CD4-positive, alpha-beta T cell (primary cell): ENCODE data around the gene ZSCAN23. TPM values are rescaled to one million over a fixed set of nuclear protein-coding genes. Genes with fewer than 3 reads are reported as not detected.

Experiments
- ATAC-seq: fragments of 200-7000 bp; cut with Tn5 transposase; one replicate; pipeline ENCODE4 v1.10.0; 2022; ENCODE audit warnings: mild to moderate bottlenecking; ENCODE audit not compliant: poor library complexity
- CTCF ChIA-PET: fragments of 350-600 bp; sonication (Branson Sonifier 250); formaldehyde crosslinking; loops from one replicate; lab custom pipeline; 2021; ENCODE audit warnings: antibody characterized with exemption, inconsistent platforms; lab: Charles Lee
- POLR2A ChIA-PET: fragments of 350-600 bp; sonication (Branson Sonifier 250); formaldehyde crosslinking; loops from one replicate; lab custom pipeline; 2021; ENCODE audit warnings: antibody characterized with exemption, inconsistent platforms; lab: Charles Lee
- DNase-seq, 14 experiments: peaks; one replicate each; pipeline ENCODE4 v3.0.0-alpha.2; 2013 to 2020; ENCODE audit warnings: mixed read lengths in 2 of 14
- H3K27ac ChIP-seq, 2 donors: one replicate each; pipeline versions ENCODE4 v1.5.1 to v1.7.0; 2013; ENCODE audit warnings: low read length in 2 of 2, low read depth in 1 of 2, mild to moderate bottlenecking in 1 of 2
- H3K27me3 ChIP-seq, 2 experiments: 1 replicate in 1 of 2; 2 replicates in 1 of 2; pipeline versions ENCODE4 v1.6.1 to v1.7.0; 2013; ENCODE audit warnings: low read length in 2 of 2, control low read depth in 1 of 2, mild to moderate bottlenecking in 1 of 2, moderate library complexity in 1 of 2; ENCODE audit not compliant: insufficient read depth in 2 of 2, control insufficient read depth in 1 of 2
- H3K36me3 ChIP-seq: one replicate; pipeline ENCODE4 v1.6.1; 2013; ENCODE audit warnings: low read length, control low read depth; ENCODE audit not compliant: insufficient read depth
- H3K4me1 ChIP-seq: one replicate; pipeline ENCODE4 v1.6.1; 2013; ENCODE audit warnings: low read length, control low read depth; ENCODE audit not compliant: insufficient read depth
- H3K4me3 ChIP-seq: one replicate; pipeline ENCODE4 v1.5.1; 2013; ENCODE audit warnings: mild to moderate bottlenecking, low read length, moderate library complexity
- H3K9me3 ChIP-seq, 2 experiments: 1 replicate in 1 of 2; 2 replicates in 1 of 2; pipeline versions ENCODE4 v1.6.1 to v1.7.0; 2013; ENCODE audit warnings: low read length in 2 of 2, mild to moderate bottlenecking in 2 of 2, control low read depth in 1 of 2, moderate library complexity in 1 of 2; ENCODE audit not compliant: control insufficient read depth in 1 of 2, insufficient read depth in 1 of 2
- H3K27ac Mint-ChIP-seq: one replicate; pipeline ENCODE4 v1.8.0; 2020; ENCODE audit warnings: mixed read lengths
- H3K27me3 Mint-ChIP-seq: one replicate; pipeline ENCODE4 v1.8.0; 2021; ENCODE audit warnings: mixed read lengths
- H3K36me3 Mint-ChIP-seq: one replicate; pipeline ENCODE4 v1.8.0; 2021; ENCODE audit warnings: low read depth, mixed read lengths
- H3K4me1 Mint-ChIP-seq: one replicate; pipeline ENCODE4 v1.8.0; 2021; ENCODE audit warnings: low read depth, mixed read lengths
- H3K4me3 Mint-ChIP-seq: one replicate; pipeline ENCODE4 v1.8.0; 2020; ENCODE audit warnings: mild to moderate bottlenecking, mixed read lengths
- H3K9me3 Mint-ChIP-seq: one replicate; pipeline ENCODE4 v1.8.0; 2020; ENCODE audit warnings: mixed read lengths
- CTCF ChIP-seq: fragments of 200-600 bp; IDR thresholded peaks from one replicate; pipeline ENCODE4 v1.8.0; 2022; ENCODE audit warnings: antibody characterized with exemption, mild to moderate bottlenecking
- intact Hi-C, 2 experiments: fragments of 100-400 bp; cut with DNase I in 1 of 2; cut with micrococcal nuclease in 1 of 2; formaldehyde crosslinking; loops; one replicate each; pipeline versions ENCODE4 v1.15.1 to v1.9.0; 2023 to 2025; cut with DNase I, micrococcal nuclease
- total RNA-seq, 174 experiments: library from RNA in 2 of 174; stranded (reverse) in 2 of 174; gene quantifications; one replicate each; pipeline ENCODE4 v1.2.3 and lab custom pipeline; 2021 to 2026

ZSCAN23 gene
- total RNA-seq, 2 experiments from 2014 or later = 0.19 to 0.78 TPM

GRCh38 chr6:28442586-28442985 lies 705 bp downstream of the ZSCAN23 start:
- DNase-seq (no peak), ATAC-seq (no peak)
- Histone ChIP-seq H3K9me3 (peaks cover 0 to 14% of the 10 kb centered on the region in 2 experiments), H3K27me3 (peaks cover 19 to 28% of the 10 kb centered on the region in 2 experiments), H3K4me3 (peak overlapping the region; percentile 53), H3K4me1 (peaks cover 19% of the 10 kb centered on the region), H3K36me3 (no peaks in the 10 kb centered on the region), H3K27ac (no peak overlapping the region)
- Mint-ChIP-seq H3K4me3 (peak overlapping the region; percentile 96), H3K27me3 (peaks cover 37% of the 10 kb centered on the region), H3K4me1 (peaks cover 29% of the 10 kb centered on the region), H3K27ac (peak overlapping the region; percentile 77), H3K9me3 (peaks cover 5% of the 10 kb centered on the region), H3K36me3 (peaks cover 8% of the 10 kb centered on the region)
- TF ChIP-seq CTCF = no peak
- POLR2A ChIA-PET = interaction anchor here (1.0 kb wide), 1 partner anchor 43 kb away, joined by 4 read pairs; the partner anchor contains the start of gene ZSCAN12
- CTCF ChIA-PET = interaction anchor here (0.7 to 1.2 kb wide), 4 partner anchors 9 to 47 kb away, joined by 3 to 5 read pairs (median 3); no protein-coding TSS in a partner anchor
- intact Hi-C loops = loop anchor here (2.0 to 10.0 kb wide), 5 partner anchors 44 to 968 kb away; partner anchors contain the start of genes ZKSCAN4 (in 1 of the 2), ZNF184 (in 1 of the 2), ZSCAN12 (in 1 of the 2) and ZSCAN31 (in 1 of the 2)

- H3K4me1 ChIP-seq = no peaks in the 10 kb centered on the region
- H3K27me3 ChIP-seq = no peaks in the 10 kb centered on the region
- Mint-ChIP-seq H3K27ac (no peak overlapping the region), H3K36me3 (peaks cover 16% of the 10 kb centered on the region), H3K4me1 (no peaks in the 10 kb centered on the region), H3K9me3 (no peaks in the 10 kb centered on the region), H3K27me3 (no peaks in the 10 kb centered on the region), H3K4me3 (no peak overlapping the region)
- ChIA-PET POLR2A (interaction anchor here (0.8 kb wide), 1 partner anchor 11 kb away, joined by 3 read pairs; no protein-coding TSS in a partner anchor), CTCF (no interaction called here)
- intact Hi-C loops = no loop called here
- TF ChIP-seq CTCF = no peak
- no peaks in the 10 kb centered on the region for H3K9me3 ChIP-seq
- no peak overlapping the region for H3K27ac ChIP-seq
- no peak overlapping the region for H3K4me3 ChIP-seq
- ATAC-seq = no peak
- H3K36me3 ChIP-seq = no peaks in the 10 kb centered on the region
- DNase-seq = no peak
Observed at GRCh38 chr6:28436404-28436803, 6.9 kb downstream of the ZSCAN23 start.

GRCh38 chr6:28433119-28433518 lies 10.2 kb downstream of the ZSCAN23 start:
- POLR2A ChIA-PET = no interaction called here
- Mint-ChIP-seq H3K9me3 (no peaks in the 10 kb centered on the region), H3K4me1 (no peaks in the 10 kb centered on the region)

More at GRCh38 chr6:28433119-28433518, 10.2 kb downstream of the ZSCAN23 start:
- H3K36me3 Mint-ChIP-seq = peaks cover 16% of the 10 kb centered on the region
- DNase-seq (no peak), ATAC-seq (no peak)
- no peak for TF ChIP-seq CTCF
- Histone ChIP-seq H3K4me1 (no peaks in the 10 kb centered on the region), H3K27ac (no peak overlapping the region), H3K36me3 (no peaks in the 10 kb centered on the region), H3K4me3 (no peak overlapping the region), H3K27me3 (no peaks in the 10 kb centered on the region), H3K9me3 (no peaks in the 10 kb centered on the region)
- no peak overlapping the region for H3K27ac Mint-ChIP-seq
- no peaks in the 10 kb centered on the region for H3K27me3 Mint-ChIP-seq
- no peak overlapping the region for H3K4me3 Mint-ChIP-seq
- intact Hi-C loops = no loop called here
- CTCF ChIA-PET = interaction anchor here (0.8 kb wide), 1 partner anchor 10 kb away, joined by 3 read pairs; the partner anchor contains the start of gene ZSCAN23
